Aorta (tissue), 5 donors: Measurements from ENCODE around the gene TAGLN3. TPM values are rescaled to one million over a fixed set of nuclear protein-coding genes. Genes with fewer than 3 reads are reported as not detected.

Experiments used
- ATAC-seq: fragments of 200-7000 bp; cut with Tn5 transposase; one replicate; pipeline ENCODE4 v1.9.1; 2022; ENCODE audit warnings: moderate library complexity; ENCODE audit not compliant: low FRiP score
- DNase-seq, 2 donors: peaks; one replicate each; pipeline ENCODE4 v3.0.0-alpha.2; 2020
- H3K27ac ChIP-seq, 2 donors: one replicate each; pipeline ENCODE4 v1.5.1; 2013; ENCODE audit warnings: low read length in 2 of 2, mild to moderate bottlenecking in 2 of 2, moderate library complexity in 2 of 2, control low read depth in 1 of 2, inconsistent platforms in 1 of 2, low read depth in 1 of 2
- H3K27me3 ChIP-seq, 2 donors: one replicate each; pipeline ENCODE4 v1.6.1; 2013; ENCODE audit warnings: control low read depth in 1 of 2, low read length in 1 of 2, mild to moderate bottlenecking in 1 of 2, moderate library complexity in 1 of 2; ENCODE audit not compliant: insufficient read depth in 2 of 2, control insufficient read depth in 1 of 2
- H3K36me3 ChIP-seq, 2 donors: one replicate each; pipeline ENCODE4 v1.6.1; 2013; ENCODE audit warnings: control low read depth in 1 of 2, low read length in 1 of 2, mild to moderate bottlenecking in 1 of 2; ENCODE audit not compliant: insufficient read depth in 2 of 2, control insufficient read depth in 1 of 2
- H3K4me1 ChIP-seq, 2 donors: one replicate each; pipeline ENCODE4 v1.6.1; 2013; ENCODE audit warnings: low read length in 2 of 2, control low read depth in 1 of 2, mild to moderate bottlenecking in 1 of 2, moderate library complexity in 1 of 2; ENCODE audit not compliant: insufficient read depth in 2 of 2, control insufficient read depth in 1 of 2
- H3K4me3 ChIP-seq, 2 donors: one replicate each; pipeline ENCODE4 v1.5.1; 2013; ENCODE audit warnings: low read length in 2 of 2, control low read depth in 1 of 2, mild to moderate bottlenecking in 1 of 2
- H3K9me3 ChIP-seq: one replicate; pipeline ENCODE4 v1.6.1; 2013; ENCODE audit warnings: mild to moderate bottlenecking, low read length; ENCODE audit not compliant: control insufficient read depth
- WGBS, 2 donors: extraction: QIAGEN DNeasy Blood & Tissue Kit; methylation state at CpG; one replicate each; pipeline ENCODE4 v1.1.7; 2013; 5-methylcytosine and 5-hydroxymethylcytosine counted together
- intact Hi-C, 2 donors: fragments of 100-400 bp; cut with DNase I; formaldehyde crosslinking; loops; one replicate each; pipeline versions ENCODE4 v1.14.2 to v1.15.0; 2022
- polyA plus RNA-seq, 2 donors: library from polyadenylated mRNA; stranded (reverse); fragments of 200-250 nt; gene quantifications; one replicate each; pipeline ENCODE4 v1.2.3, GENCODE V29; 2013
- total RNA-seq, 2 donors: library from RNA; stranded (reverse); fragmentation: NEBNext Ultra II Directional; extraction: Animal tissue kit (Norgen Biotek cat#: 25700); gene quantifications; one replicate each; pipeline ENCODE4 v1.2.1, GENCODE V29; 2021
- donor health status: healthy with polysubstance abuse.
- donor health status: Bipolar disorder and iron deficiency.
- donor health status: DM: no; HTN: no; CAD: no.
- donor health status: DM: no; HTN: no; CAD: no.
- donor health status: DM: yes; HTN: yes; CAD: no.

TAGLN3 gene
- total and polyA plus RNA-seq, 4 donors = not detected

GRCh38 chr3:112002096-112002971 is 3.6 kb downstream of the TAGLN3 start:
- Histone ChIP-seq H3K27ac (no peak overlapping the region), H3K27me3 (no peaks in the 10 kb centered on the region), H3K4me3 (no peak overlapping the region), H3K4me1 (peaks cover 0 to under 1% of the 10 kb centered on the region in 2 donors), H3K36me3 (no peaks in the 10 kb centered on the region), H3K9me3 (no peaks in the 10 kb centered on the region)
- no peak for DNase-seq
- WGBS, 2 donors = 85 to 87% methylated on average over 8 of the region's 8 CpGs
- intact Hi-C loops = no loop called here
- no peak for ATAC-seq

- H3K36me3 ChIP-seq = no peaks in the 10 kb centered on the region
- DNase-seq = no peak
- no peak for ATAC-seq
- H3K4me3 ChIP-seq = no peak overlapping the region
- WGBS, 2 donors = 84 to 99% methylated on average over 4 of the region's 4 CpGs
- H3K27me3 ChIP-seq = no peaks in the 10 kb centered on the region
- H3K4me1 ChIP-seq = peaks cover 0 to 8% of the 10 kb centered on the region in 2 donors
- H3K27ac ChIP-seq = no peak overlapping the region
- intact Hi-C loops = no loop called here
- no peaks in the 10 kb centered on the region for H3K9me3 ChIP-seq
These were observed 4.8 kb downstream of the TAGLN3 start for GRCh38 chr3:112003321-112004080.

- Histone ChIP-seq H3K27me3 (no peaks in the 10 kb centered on the region), H3K4me1 (peaks cover 0 to 8% of the 10 kb centered on the region in 2 donors), H3K9me3 (no peaks in the 10 kb centered on the region), H3K4me3 (no peak overlapping the region), H3K27ac (no peak overlapping the region), H3K36me3 (no peaks in the 10 kb centered on the region)
- intact Hi-C loops = no loop called here
- no peak for DNase-seq
- 93 to 98% methylated on average over 2 of the region's 2 CpGs for WGBS, 2 donors
- no peak for ATAC-seq
These were observed 5.5 kb downstream of the TAGLN3 start for GRCh38 chr3:112004187-112004586.

- H3K4me3 ChIP-seq = no peak overlapping the region
- H3K27me3 ChIP-seq = no peaks in the 10 kb centered on the region
- DNase-seq = no peak
- no peak overlapping the region for H3K27ac ChIP-seq
- 87 to 92% methylated on average over 2 of the region's 2 CpGs for WGBS, 2 donors
- intact Hi-C loops = no loop called here
- no peaks in the 10 kb centered on the region for H3K36me3 ChIP-seq
- ATAC-seq = no peak
- H3K9me3 ChIP-seq = no peaks in the 10 kb centered on the region
- peaks cover 0 to 8% of the 10 kb centered on the region in 2 donors for H3K4me1 ChIP-seq
These were observed 5.9 kb downstream of the TAGLN3 start for GRCh38 chr3:112004669-112005068.

GRCh38 chr3:112005091-112005672 is 6.5 kb downstream of the TAGLN3 start:
- no peaks in the 10 kb centered on the region for H3K27me3 ChIP-seq
- H3K9me3 ChIP-seq = no peaks in the 10 kb centered on the region
- no peak overlapping the region for H3K4me3 ChIP-seq
- ATAC-seq (no peak), DNase-seq (no peak)
- no peaks in the 10 kb centered on the region for H3K36me3 ChIP-seq
- H3K4me1 ChIP-seq = peaks cover 0 to 8% of the 10 kb centered on the region in 2 donors
- intact Hi-C loops = no loop called here
- WGBS, 2 donors = 74 to 87% methylated on average over 4 of the region's 4 CpGs
- H3K27ac ChIP-seq = no peak overlapping the region

- H3K36me3 ChIP-seq = no peaks in the 10 kb centered on the region
- peaks cover 0 to 8% of the 10 kb centered on the region in 2 donors for H3K4me1 ChIP-seq
- H3K27ac ChIP-seq = no peak overlapping the region
- DNase-seq (no peak), ATAC-seq (peak; percentile 46)
- H3K27me3 ChIP-seq = no peaks in the 10 kb centered on the region
- H3K4me3 ChIP-seq = no peak overlapping the region
- intact Hi-C loops = no loop called here
- no peaks in the 10 kb centered on the region for H3K9me3 ChIP-seq
- WGBS, 2 donors = 7 to 19% methylated on average over 1 of the region's 1 CpG
These were observed 8.9 kb downstream of the TAGLN3 start for GRCh38 chr3:112007633-112008032.

GRCh38 chr3:112009670-112010069 is 10.9 kb downstream of the TAGLN3 start:
- WGBS, 2 donors = 90 to 95% methylated on average over 2 of the region's 2 CpGs
- intact Hi-C loops = no loop called here
- no peaks in the 10 kb centered on the region for H3K9me3 ChIP-seq
- DNase-seq = no peak
- no peak overlapping the region for H3K4me3 ChIP-seq
- H3K27ac ChIP-seq = no peak overlapping the region
- no peak for ATAC-seq
- H3K36me3 ChIP-seq = no peaks in the 10 kb centered on the region
- H3K4me1 ChIP-seq = peaks cover 0 to 8% of the 10 kb centered on the region in 2 donors
- no peaks in the 10 kb centered on the region for H3K27me3 ChIP-seq

- no peak for DNase-seq
These were observed 11.9 kb downstream of the TAGLN3 start for GRCh38 chr3:112010636-112011035.

More at GRCh38 chr3:112010636-112011035, 11.9 kb downstream of the TAGLN3 start:
- H3K4me1 ChIP-seq = peaks cover 0 to 8% of the 10 kb centered on the region in 2 donors
- 24 to 29% methylated on average over 3 of the region's 3 CpGs for WGBS, 2 donors
- ATAC-seq = no peak
- H3K27ac ChIP-seq = no peak overlapping the region
- H3K4me3 ChIP-seq = no peak overlapping the region
- intact Hi-C loops = no loop called here
- no peaks in the 10 kb centered on the region for H3K27me3 ChIP-seq
- no peaks in the 10 kb centered on the region for H3K9me3 ChIP-seq
- H3K36me3 ChIP-seq = no peaks in the 10 kb centered on the region
